HepG2 (cell line): Measurements from ENCODE around the gene TBCD. TPM values are rescaled to one million over a fixed set of nuclear protein-coding genes. Genes with fewer than 3 reads are reported as not detected.
A peak's percentile ranks its signal among the peaks of the same experiment; 100 is the strongest.

Source experiments
- ATAC-seq: fragments of 200-7000 bp; cut with Tn5 transposase; 3 replicates; pipeline ENCODE4 v1.9.1; 2020; ENCODE audit warnings: mild to moderate bottlenecking, moderate library complexity
- BruUV-seq: library from RNA; stranded (reverse); fragments of 400-500 nt; replicated peaks from 2 replicates; lab custom pipeline; 2021; lab: Mats Ljungman, UMichigan
- CTCF ChIA-PET: fragments of 300-600 bp; formaldehyde crosslinking; extraction: SDS; loops from one replicate; lab custom pipeline; 2021; ENCODE audit warnings: low total read pairs, inconsistent platforms, low intra/inter-chr PET ratio; lab: Yijun Ruan, JAX
- POLR2A ChIA-PET: fragments of 350-600 bp; sonication (Branson Sonifier 250); formaldehyde crosslinking; loops from one replicate; lab custom pipeline; 2020; ENCODE audit warnings: antibody characterized with exemption, inconsistent platforms; lab: Yijun Ruan, JAX
- DNase-seq: peaks from one replicate; pipeline ENCODE4 v3.0.0-alpha.2; 2015; ENCODE audit warnings: low spot score
- FAIRE-seq: peaks from 3 replicates; lab custom pipeline; 2011; peaks lifted over from hg19 to GRCh38; lab: Jason Lieb, UNC
- H2AFZ ChIP-seq: one replicate; pipeline ENCODE4 v1.6.1; 2011; ENCODE audit warnings: low read length, inconsistent platforms
- H3K27ac ChIP-seq: fragments of 300-600 bp; 3 replicates; pipeline ENCODE4 v1.8.0; 2011; ENCODE audit warnings: mixed run types, mild to moderate bottlenecking, mixed read lengths, low read length, inconsistent platforms; ENCODE audit not compliant: insufficient read depth; ENCODE audit errors: extremely low read length
- H3K27me3 ChIP-seq, 2 experiments: fragments of 200-600 bp in 1 of 2; 2 replicates in 1 of 2; 3 replicates in 1 of 2; pipeline versions ENCODE4 v1.6.0 to v1.8.0; 2011; ENCODE audit warnings: low read length in 2 of 2, mild to moderate bottlenecking in 2 of 2, moderate library complexity in 2 of 2, inconsistent platforms in 1 of 2; ENCODE audit not compliant: insufficient read depth in 2 of 2, control insufficient read depth in 1 of 2
- H3K36me3 ChIP-seq, 2 experiments: fragments of 200-600 bp in 1 of 2; replicated peaks in 1 of 2; 2 replicates in 1 of 2; 3 replicates in 1 of 2; pipeline versions ENCODE4 v1.5.1 to v1.8.0; 2011; ENCODE audit warnings: low read length in 2 of 2, inconsistent platforms in 1 of 2; ENCODE audit not compliant: insufficient read depth in 2 of 2, control insufficient read depth in 1 of 2
- H3K4me1 ChIP-seq: 2 replicates; pipeline ENCODE4 v1.5.1; 2012; ENCODE audit warnings: low read length, inconsistent platforms; ENCODE audit not compliant: insufficient read depth
- H3K4me2 ChIP-seq: 2 replicates; pipeline ENCODE4 v1.6.0; 2011; ENCODE audit warnings: low read depth, low read length, inconsistent platforms
- H3K4me3 ChIP-seq, 3 experiments: fragments of 200-600 bp in 1 of 3; sonication (generic), shearing (Covaris generic) in 1 of 3; replicated peaks in 1 of 3; 2 replicates each; pipeline ENCODE4 v1.5.1; 2011 to 2016; ENCODE audit warnings: low read length in 3 of 3, inconsistent platforms in 2 of 3, low read depth in 2 of 3, mild to moderate bottlenecking in 2 of 3, control low read depth in 1 of 3, mixed read lengths in 1 of 3; ENCODE audit not compliant: insufficient read depth in 1 of 3
- H3K79me2 ChIP-seq: one replicate; pipeline ENCODE4 v1.6.1; 2011; ENCODE audit warnings: low read length, inconsistent platforms; ENCODE audit not compliant: insufficient read depth
- H3K9ac ChIP-seq: 2 replicates; pipeline ENCODE4 v1.6.0; 2011; ENCODE audit warnings: mild to moderate bottlenecking, low read depth, low read length, inconsistent platforms; ENCODE audit not compliant: insufficient read depth
- H3K9me3 ChIP-seq: 2 replicates; pipeline ENCODE4 v1.5.1; 2012; ENCODE audit warnings: mild to moderate bottlenecking, low read length
- H4K20me1 ChIP-seq: 2 replicates; pipeline ENCODE4 v1.6.0; 2011; ENCODE audit warnings: inconsistent platforms, mild to moderate bottlenecking, low read length, moderate library complexity; ENCODE audit not compliant: insufficient read depth
- ATF1 ChIP-seq: IDR thresholded peaks from 2 replicates; pipeline ENCODE4 v1.6.1; 2016; ENCODE audit warnings: mild to moderate bottlenecking, control low read depth
- FOXA1 ChIP-seq, 2 experiments: fragments of 450-650 bp in 1 of 2; sonication (generic) in 1 of 2; formaldehyde crosslinking in 1 of 2; IDR thresholded peaks; 2 replicates each; pipeline versions ENCODE4 v1.4.0 to v1.6.1; 2016 to 2020; ENCODE audit warnings: missing genetic modification reagents in 1 of 2
- HNF4A ChIP-seq: sonication (generic); formaldehyde crosslinking; IDR thresholded peaks from 2 replicates; pipeline ENCODE4 v1.4.0; 2020; ENCODE audit warnings: missing genetic modification reagents
- MNT ChIP-seq: fragments of 450-650 bp; IDR thresholded peaks from 2 replicates; pipeline ENCODE4 v1.6.1; 2016
- PITX1 ChIP-seq: sonication (generic); formaldehyde crosslinking; IDR thresholded peaks from 2 replicates; pipeline ENCODE4 v1.5.1; 2020; ENCODE audit warnings: mild to moderate bottlenecking, missing genetic modification reagents
- ZNF33A ChIP-seq: sonication (generic); formaldehyde crosslinking; IDR thresholded peaks from 2 replicates; pipeline ENCODE4 v1.5.1; 2020; ENCODE audit warnings: missing genetic modification reagents, mild to moderate bottlenecking, moderate library complexity, borderline replicate concordance
- ZNF350 ChIP-seq: sonication (generic); formaldehyde crosslinking; IDR thresholded peaks from 2 replicates; pipeline ENCODE4 v1.4.0; 2020; ENCODE audit warnings: mild to moderate bottlenecking, low read depth, missing genetic modification reagents, borderline replicate concordance
- ZNF773 ChIP-seq: sonication (generic); formaldehyde crosslinking; IDR thresholded peaks from 2 replicates; pipeline ENCODE4 v1.4.0; 2020; ENCODE audit warnings: missing genetic modification reagents, borderline replicate concordance
- WGBS: methylation state at CpG from one replicate; pipeline ENCODE4 v1.1.6; 2017; ENCODE audit warnings: low lambda C conversion rate; 5-methylcytosine and 5-hydroxymethylcytosine counted together
- in situ Hi-C: cut with HindIII; loops from 2 replicates; pipeline ENCODE4 v1.10.0; 2017; ENCODE audit warnings: low pct_unique_long_range_greater_than_20kb; ENCODE audit not compliant: extremely low pct_ligation_motif_present
- intact Hi-C: fragments of 100-400 bp; cut with micrococcal nuclease; formaldehyde crosslinking; loops from one replicate; pipeline ENCODE4 v1.10.0; 2022; ENCODE audit not compliant: unreplicated experiment
- polyA plus RNA-seq, 8 experiments: library from polyadenylated mRNA; depleted of rRNA in 3 of 8; stranded (reverse) in 7 of 8; unstranded in 1 of 8; fragments of >200 nt; fragmentation: Illumina TruSeq in 4 of 8; extraction: Trizol in 4 of 8; gene quantifications; 2 replicates each; pipeline versions ENCODE4 v1.2.1 to v1.2.3, GENCODE V29; 2011 to 2016; ENCODE audit warnings: low read depth in 4 of 8, missing spikeins in 1 of 8, mixed read lengths in 1 of 8; ENCODE audit not compliant: insufficient read depth in 1 of 8
- total RNA-seq, 5 experiments: library from RNA; depleted of rRNA; stranded (reverse); fragments of >200 nt; fragmentation: Illumina TruSeq; extraction: Trizol; gene quantifications; 2 replicates each; pipeline ENCODE4 v1.2.3, GENCODE V29; 2016; ENCODE audit warnings: low read depth in 1 of 5
- TF ChIP-seq, protein P1 (sequence below): sonication (generic); formaldehyde crosslinking; IDR thresholded peaks from one replicate; pipeline ENCODE4 v1.5.1; 2020; ENCODE audit warnings: mild to moderate bottlenecking, missing genetic modification reagents; ENCODE audit errors: not compliant biosample characterization

The TBCD gene
- total and polyA plus RNA-seq, 2 of the 13 experiments (the other 11 are each of a cell fraction or from before 2014, with no cell fraction given): 33.9 to 54.8 TPM

DNA sequence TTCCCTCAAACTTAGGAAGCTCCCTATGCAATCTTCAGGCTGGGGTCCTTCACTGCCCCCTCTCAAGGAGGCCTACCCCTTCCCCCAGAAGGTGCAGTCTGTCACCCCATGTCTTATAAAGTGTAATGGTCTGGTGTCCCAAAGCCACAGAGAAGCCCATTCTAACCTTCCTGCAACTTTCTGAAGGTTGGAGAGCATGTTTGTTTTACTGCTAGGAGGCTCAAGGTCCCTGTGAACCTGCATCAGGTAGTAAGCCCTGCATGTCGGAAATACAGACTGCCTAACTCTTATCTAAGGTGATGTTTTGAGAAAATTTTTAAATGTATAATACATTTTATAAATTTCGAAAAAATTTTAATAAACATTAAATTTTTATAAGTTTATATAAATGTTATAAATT, 69.7 kb downstream of the TBCD start:
- Histone ChIP-seq H2AFZ (no peak overlapping the region), H3K4me2 (no peak overlapping the region; the same call in 1 of the 2 replicates), H3K27me3 (no peaks in the 10 kb centered on the region), H3K9ac (no peak overlapping the region), H3K79me2 (no peaks in the 10 kb centered on the region), H3K27ac (peak overlapping the region; percentile 35), H3K36me3 (peaks cover 1 to 11% of the 10 kb centered on the region in 2 experiments; a peak in 3 of 5 replicates), H3K9me3 (no peaks in the 10 kb centered on the region)
- intact Hi-C loops: no loop called here
- DNase-seq (peak; percentile 32), FAIRE-seq (peak; percentile 60)
- CTCF ChIA-PET: no interaction called here
- no TSS peak for BruUV-seq
- TF ChIP-seq PITX1 (CRISPR knock-in tag): no peak
- TF ChIP-seq, protein P1, sequence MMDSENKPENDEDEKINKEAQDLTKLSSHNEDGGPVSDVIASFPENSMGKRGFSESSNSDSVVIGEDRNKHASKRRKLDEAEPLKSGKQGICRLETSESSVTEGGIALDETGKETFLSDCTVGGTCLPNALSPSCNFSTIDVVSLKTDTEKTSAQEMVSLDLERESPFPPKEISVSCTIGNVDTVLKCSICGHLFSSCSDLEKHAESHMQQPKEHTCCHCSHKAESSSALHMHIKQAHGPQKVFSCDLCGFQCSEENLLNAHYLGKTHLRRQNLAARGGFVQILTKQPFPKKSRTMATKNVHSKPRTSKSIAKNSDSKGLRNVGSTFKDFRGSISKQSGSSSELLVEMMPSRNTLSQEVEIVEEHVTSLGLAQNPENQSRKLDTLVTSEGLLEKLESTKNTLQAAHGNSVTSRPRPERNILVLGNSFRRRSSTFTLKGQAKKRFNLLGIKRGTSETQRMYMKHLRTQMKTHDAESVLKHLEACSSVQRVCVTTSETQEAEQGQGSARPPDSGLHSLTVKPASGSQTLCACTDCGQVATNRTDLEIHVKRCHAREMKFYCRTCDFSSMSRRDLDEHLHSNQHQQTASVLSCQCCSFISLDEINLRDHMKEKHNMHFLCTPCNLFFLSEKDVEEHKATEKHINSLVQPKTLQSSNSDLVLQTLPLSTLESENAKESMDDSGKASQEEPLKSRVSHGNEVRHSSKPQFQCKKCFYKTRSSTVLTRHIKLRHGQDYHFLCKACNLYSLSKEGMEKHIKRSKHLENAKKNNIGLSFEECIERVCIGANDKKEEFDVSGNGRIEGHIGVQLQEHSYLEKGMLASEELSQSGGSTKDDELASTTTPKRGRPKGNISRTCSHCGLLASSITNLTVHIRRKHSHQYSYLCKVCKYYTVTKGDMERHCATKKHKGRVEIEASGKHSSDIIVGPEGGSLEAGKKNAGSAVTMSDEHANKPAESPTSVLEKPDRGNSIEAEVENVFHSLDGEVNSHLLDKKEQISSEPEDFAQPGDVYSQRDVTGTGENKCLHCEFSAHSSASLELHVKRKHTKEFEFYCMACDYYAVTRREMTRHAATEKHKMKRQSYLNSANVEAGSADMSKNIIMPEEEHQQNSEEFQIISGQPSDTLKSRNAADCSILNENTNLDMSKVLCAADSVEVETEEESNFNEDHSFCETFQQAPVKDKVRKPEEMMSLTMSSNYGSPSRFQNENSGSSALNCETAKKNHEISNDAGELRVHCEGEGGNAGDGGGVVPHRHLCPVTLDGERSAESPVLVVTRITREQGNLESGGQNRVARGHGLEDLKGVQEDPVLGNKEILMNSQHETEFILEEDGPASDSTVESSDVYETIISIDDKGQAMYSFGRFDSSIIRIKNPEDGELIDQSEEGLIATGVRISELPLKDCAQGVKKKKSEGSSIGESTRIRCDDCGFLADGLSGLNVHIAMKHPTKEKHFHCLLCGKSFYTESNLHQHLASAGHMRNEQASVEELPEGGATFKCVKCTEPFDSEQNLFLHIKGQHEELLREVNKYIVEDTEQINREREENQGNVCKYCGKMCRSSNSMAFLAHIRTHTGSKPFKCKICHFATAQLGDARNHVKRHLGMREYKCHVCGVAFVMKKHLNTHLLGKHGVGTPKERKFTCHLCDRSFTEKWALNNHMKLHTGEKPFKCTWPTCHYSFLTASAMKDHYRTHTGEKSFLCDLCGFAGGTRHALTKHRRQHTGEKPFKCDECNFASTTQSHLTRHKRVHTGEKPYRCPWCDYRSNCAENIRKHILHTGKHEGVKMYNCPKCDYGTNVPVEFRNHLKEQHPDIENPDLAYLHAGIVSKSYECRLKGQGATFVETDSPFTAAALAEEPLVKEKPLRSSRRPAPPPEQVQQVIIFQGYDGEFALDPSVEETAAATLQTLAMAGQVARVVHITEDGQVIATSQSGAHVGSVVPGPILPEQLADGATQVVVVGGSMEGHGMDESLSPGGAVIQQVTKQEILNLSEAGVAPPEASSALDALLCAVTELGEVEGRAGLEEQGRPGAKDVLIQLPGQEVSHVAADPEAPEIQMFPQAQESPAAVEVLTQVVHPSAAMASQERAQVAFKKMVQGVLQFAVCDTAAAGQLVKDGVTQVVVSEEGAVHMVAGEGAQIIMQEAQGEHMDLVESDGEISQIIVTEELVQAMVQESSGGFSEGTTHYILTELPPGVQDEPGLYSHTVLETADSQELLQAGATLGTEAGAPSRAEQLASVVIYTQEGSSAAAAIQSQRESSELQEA (CRISPR knock-in tag): no peak
- no peak for TF ChIP-seq ZNF33A (CRISPR knock-in tag)
- no peak for TF ChIP-seq ZNF350 (CRISPR knock-in tag)
- TF ChIP-seq MNT: no peak
- TF ChIP-seq ZNF773 (CRISPR knock-in tag): no peak
- peak; percentile 37 for TF ChIP-seq HNF4A (CRISPR knock-in tag)
- TF ChIP-seq FOXA1 (IDR thresholded peaks at IDR 0.05): no peak
- peak; percentile 52; the same call in 1 of the 2 replicates for TF ChIP-seq FOXA1 (CRISPR knock-in tag; IDR thresholded peaks at IDR 0.05)
- no peak for TF ChIP-seq ATF1 (CRISPR knock-in tag)
- TF ChIP-seq, all 625 proteins: peak for 2
- Histone ChIP-seq H4K20me1 (no peaks in the 10 kb centered on the region), H3K4me3 (no peak overlapping the region), H3K4me1 (peaks cover 24% of the 10 kb centered on the region)
- in situ Hi-C loops: no loop called here
- POLR2A ChIA-PET: no interaction called here
- 27% methylated on average over 2 of the region's 2 CpGs for WGBS
- ATAC-seq: peak; percentile 64; the same call in 2 of the 3 replicates
